ENCODE measurements around the gene STX16. TPM values are rescaled to one million over a fixed set of nuclear protein-coding genes. Genes with fewer than 3 reads are reported as not detected.

STX16 gene
- total RNA-seq, 1 donor from 2014 or later, result 57.0 TPM

DNA sequence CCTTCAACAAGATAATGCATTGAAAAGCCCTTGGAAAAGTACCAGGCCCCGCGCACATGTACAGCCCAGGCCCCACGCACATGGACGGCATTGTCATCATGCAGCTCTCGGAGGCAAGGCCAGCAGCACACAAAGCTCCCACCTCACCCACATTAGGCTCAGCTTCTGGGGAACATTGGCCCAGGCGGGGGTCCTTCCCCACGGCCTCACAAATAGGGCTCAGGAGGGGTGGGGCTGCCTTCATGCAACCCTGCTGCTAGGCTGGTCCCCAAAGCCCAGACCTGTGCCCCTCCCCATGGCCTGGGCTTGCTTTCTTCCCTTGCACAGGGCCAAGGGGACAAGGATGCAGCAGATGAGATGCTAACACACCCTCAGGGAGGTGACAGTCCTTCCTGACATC, 68.2 kb downstream of the STX16 start:
- Histone ChIP-seq H3K4me1 (no peaks in the 10 kb centered on the region), H3K27ac (no peak overlapping the region), H3K9me3 (no peaks in the 10 kb centered on the region), H3K4me3 (no peak overlapping the region), H3K36me3 (no peaks in the 10 kb centered on the region), H3K27me3 (peaks cover 29% of the 10 kb centered on the region)
- intact Hi-C loops (cut with DNase I), result no loop called here
- TF ChIP-seq, protein P1, sequence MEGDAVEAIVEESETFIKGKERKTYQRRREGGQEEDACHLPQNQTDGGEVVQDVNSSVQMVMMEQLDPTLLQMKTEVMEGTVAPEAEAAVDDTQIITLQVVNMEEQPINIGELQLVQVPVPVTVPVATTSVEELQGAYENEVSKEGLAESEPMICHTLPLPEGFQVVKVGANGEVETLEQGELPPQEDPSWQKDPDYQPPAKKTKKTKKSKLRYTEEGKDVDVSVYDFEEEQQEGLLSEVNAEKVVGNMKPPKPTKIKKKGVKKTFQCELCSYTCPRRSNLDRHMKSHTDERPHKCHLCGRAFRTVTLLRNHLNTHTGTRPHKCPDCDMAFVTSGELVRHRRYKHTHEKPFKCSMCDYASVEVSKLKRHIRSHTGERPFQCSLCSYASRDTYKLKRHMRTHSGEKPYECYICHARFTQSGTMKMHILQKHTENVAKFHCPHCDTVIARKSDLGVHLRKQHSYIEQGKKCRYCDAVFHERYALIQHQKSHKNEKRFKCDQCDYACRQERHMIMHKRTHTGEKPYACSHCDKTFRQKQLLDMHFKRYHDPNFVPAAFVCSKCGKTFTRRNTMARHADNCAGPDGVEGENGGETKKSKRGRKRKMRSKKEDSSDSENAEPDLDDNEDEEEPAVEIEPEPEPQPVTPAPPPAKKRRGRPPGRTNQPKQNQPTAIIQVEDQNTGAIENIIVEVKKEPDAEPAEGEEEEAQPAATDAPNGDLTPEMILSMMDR (IDR thresholded peaks at IDR 0.05), result no peak
- DNase-seq (peak; percentile 38), ATAC-seq (no peak)

- Histone ChIP-seq H3K4me1 (no peaks in the 10 kb centered on the region), H3K4me3 (no peak overlapping the region), H3K9me3 (no peaks in the 10 kb centered on the region), H3K36me3 (no peaks in the 10 kb centered on the region), H3K27me3 (peaks cover 29% of the 10 kb centered on the region), H3K27ac (no peak overlapping the region)
- intact Hi-C loops (cut with DNase I), result no loop called here
- TF ChIP-seq, protein P1 (IDR thresholded peaks at IDR 0.05), result no peak
- ATAC-seq, result no peak
- DNase-seq, result no peak
Measured at GRCh38 chr20:58719971-58720371, 68.9 kb downstream of the STX16 start.

- Histone ChIP-seq H3K27ac (no peak overlapping the region), H3K27me3 (peaks cover 29% of the 10 kb centered on the region), H3K4me1 (no peaks in the 10 kb centered on the region), H3K9me3 (no peaks in the 10 kb centered on the region), H3K36me3 (no peaks in the 10 kb centered on the region), H3K4me3 (no peak overlapping the region)
- no peak for ATAC-seq
- TF ChIP-seq, protein P1 (IDR thresholded peaks at IDR 0.05), result no peak
- no peak for DNase-seq
- intact Hi-C loops (cut with DNase I), result no loop called here
Measured at GRCh38 chr20:58720890-58721289, 69.8 kb downstream of the STX16 start.

DNA sequence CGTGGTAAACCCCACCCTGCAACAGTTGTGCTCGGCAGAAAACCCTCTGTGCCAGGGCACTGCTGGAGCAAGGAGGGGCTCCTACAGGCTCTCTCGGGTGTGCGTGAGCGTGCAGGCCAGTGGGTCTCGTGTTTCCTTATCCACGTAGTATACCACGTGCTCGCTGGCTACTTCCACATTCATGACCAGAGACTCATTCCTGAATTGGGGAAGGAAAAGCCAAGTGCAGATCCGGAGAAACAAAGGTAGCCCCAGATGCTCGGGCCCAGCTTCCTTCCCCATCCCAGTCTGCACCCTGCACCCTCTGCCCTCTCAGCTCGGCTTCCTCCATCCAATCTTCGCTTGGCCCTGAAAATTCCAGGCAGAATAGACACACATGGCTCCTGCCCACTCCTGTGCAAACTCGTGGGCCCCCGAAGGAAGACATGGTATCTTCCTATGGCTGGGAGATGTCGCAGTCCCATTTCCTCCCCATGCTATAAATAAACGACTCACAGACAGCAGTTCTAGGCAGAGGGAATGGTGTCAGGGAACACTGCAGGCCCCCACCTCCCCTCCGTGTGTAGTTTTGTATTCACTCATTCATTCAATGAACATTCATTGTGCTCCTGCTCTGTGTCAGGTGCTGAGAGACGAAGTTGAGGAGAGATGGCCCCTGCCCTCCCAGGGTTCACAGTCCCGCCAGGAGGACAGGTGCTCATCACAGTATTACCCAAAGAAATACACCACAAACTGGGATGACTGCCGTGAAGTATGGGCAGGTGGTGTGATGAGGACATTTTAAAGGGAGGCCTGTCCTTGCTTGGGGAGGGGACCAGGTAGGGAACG, 71.1 kb downstream of the STX16 start:
- Histone ChIP-seq H3K27ac (no peak overlapping the region), H3K27me3 (peaks cover 29% of the 10 kb centered on the region), H3K36me3 (no peaks in the 10 kb centered on the region), H3K4me3 (no peak overlapping the region), H3K9me3 (no peaks in the 10 kb centered on the region), H3K4me1 (no peaks in the 10 kb centered on the region)
- ATAC-seq, result peak; percentile 63
- TF ChIP-seq, protein P1 (IDR thresholded peaks at IDR 0.05), result no peak
- peak; percentile 54 for DNase-seq
- intact Hi-C loops (cut with DNase I), result no loop called here

DNA sequence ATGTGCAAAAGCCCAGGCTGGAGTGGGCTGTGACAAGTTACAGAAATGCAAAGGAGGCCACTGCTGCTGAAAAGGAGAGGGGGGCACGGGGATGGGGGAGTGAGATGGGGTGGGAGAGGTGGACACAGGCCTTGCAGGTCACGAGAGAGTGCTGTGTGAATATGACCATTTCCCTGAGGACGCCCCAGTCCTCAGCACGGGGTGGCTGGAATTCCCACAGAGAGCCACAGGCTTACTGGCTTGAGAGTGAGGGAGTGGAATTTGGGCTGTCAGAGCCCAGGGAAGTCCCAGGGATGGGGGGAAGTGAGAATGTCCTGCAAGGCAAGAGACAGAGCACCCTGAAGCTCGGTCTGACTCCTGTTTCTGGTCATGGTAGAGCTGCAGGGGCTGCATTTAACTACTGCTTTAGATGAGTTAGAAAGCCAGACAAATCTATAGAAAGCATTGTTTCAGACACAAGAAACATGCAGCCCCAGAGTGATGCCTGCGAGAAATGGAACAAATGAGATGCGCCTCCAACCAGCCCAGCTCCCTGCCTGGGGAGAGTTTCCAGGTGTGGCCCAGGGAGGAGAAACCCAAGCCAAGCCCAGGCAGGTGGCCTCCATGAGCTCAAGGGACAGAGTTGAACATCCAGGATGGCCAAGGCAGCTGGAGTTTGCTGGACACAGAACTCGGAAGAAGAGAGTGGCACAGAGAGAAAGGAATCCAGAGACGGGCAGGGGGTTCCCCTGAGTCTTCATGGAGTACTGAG, 72.0 kb downstream of the STX16 start:
- intact Hi-C loops (cut with DNase I), result no loop called here
- peaks cover 29% of the 10 kb centered on the region for H3K27me3 ChIP-seq
- TF ChIP-seq, protein P1 (IDR thresholded peaks at IDR 0.05), result no peak
- no peaks in the 10 kb centered on the region for H3K4me1 ChIP-seq
- peak; percentile 32 for DNase-seq
- peak; percentile 18 for ATAC-seq
- no peaks in the 10 kb centered on the region for H3K36me3 ChIP-seq
- H3K4me3 ChIP-seq, result no peak overlapping the region
- H3K9me3 ChIP-seq, result no peaks in the 10 kb centered on the region
- no peak overlapping the region for H3K27ac ChIP-seq

Data from upper lobe of right lung (tissue), 1 donor.